Progenitor cell of endocrine pancreas (in vitro differentiated cells): ENCODE measurements around the gene GBP1. TPM values are rescaled to one million over a fixed set of nuclear protein-coding genes. Genes with fewer than 3 reads are reported as not detected.
A peak's percentile ranks its signal among the peaks of the same experiment; 100 is the strongest.
"Not testable (repeated sequence)": the region's sequence is repeated elsewhere in the genome, so short reads cannot be mapped to it uniquely, and the experiment has no call there.

ENCODE experiments used
- DNase-seq: peaks from one replicate; pipeline ENCODE4 v3.0.0; 2021; ENCODE audit warnings: low spot score; ENCODE audit not compliant: unreplicated experiment
- H3K27ac Mint-ChIP-seq: 2 replicates; pipeline ENCODE4 v1.8.0; 2021; ENCODE audit warnings: mild to moderate bottlenecking, moderate library complexity, mixed read lengths
- H3K27me3 Mint-ChIP-seq: 2 replicates; pipeline ENCODE4 v1.8.0; 2021; ENCODE audit warnings: mixed read lengths
- H3K36me3 Mint-ChIP-seq: 2 replicates; pipeline ENCODE4 v1.8.0; 2022; ENCODE audit warnings: mixed read lengths; ENCODE audit not compliant: insufficient read depth
- H3K4me1 Mint-ChIP-seq: 2 replicates; pipeline ENCODE4 v1.8.0; 2021; ENCODE audit warnings: low read depth, mixed read lengths
- H3K4me3 Mint-ChIP-seq: 2 replicates; pipeline ENCODE4 v1.8.0; 2021; ENCODE audit warnings: low read depth, mild to moderate bottlenecking, moderate library complexity, mixed read lengths
- H3K9me3 Mint-ChIP-seq: 2 replicates; pipeline ENCODE4 v1.8.0; 2021; ENCODE audit warnings: low read depth, mixed read lengths
- CTCF ChIP-seq: fragments of 200-600 bp; sonication (generic); IDR thresholded peaks from one replicate; pipeline ENCODE4 v1.5.0; 2021; ENCODE audit warnings: antibody characterized with exemption, mild to moderate bottlenecking; ENCODE audit not compliant: unreplicated experiment
- total RNA-seq: library from RNA; stranded (reverse); gene quantifications from 2 replicates; pipeline ENCODE4 v1.2.1, GENCODE V29; 2021

GBP1 gene
- total RNA-seq, 1 donor from 2014 or later = not detected

- peaks cover 3% of the 10 kb centered on the region for H3K4me1 Mint-ChIP-seq
- H3K4me3 Mint-ChIP-seq = no peak overlapping the region
- H3K27me3 Mint-ChIP-seq = no peaks in the 10 kb centered on the region
- H3K36me3 Mint-ChIP-seq = no peaks in the 10 kb centered on the region
- DNase-seq = no peak
- no peak for TF ChIP-seq CTCF
- H3K27ac Mint-ChIP-seq = no peak overlapping the region
- peaks cover 4% of the 10 kb centered on the region for H3K9me3 Mint-ChIP-seq
These were observed 25.0 kb upstream of the GBP1 start for GRCh38 chr1:89089962-89090361.

GRCh38 chr1:89088572-89088971 is 23.6 kb upstream of the GBP1 start:
- DNase-seq = no peak
- Mint-ChIP-seq H3K9me3 (no peaks in the 10 kb centered on the region), H3K4me1 (peaks cover 3% of the 10 kb centered on the region), H3K27ac (no peak overlapping the region), H3K36me3 (no peaks in the 10 kb centered on the region), H3K4me3 (no peak overlapping the region), H3K27me3 (no peaks in the 10 kb centered on the region)
- TF ChIP-seq CTCF = no peak

- H3K27ac Mint-ChIP-seq = no peak overlapping the region
- H3K27me3 Mint-ChIP-seq = no peaks in the 10 kb centered on the region
- no peak for DNase-seq
- H3K36me3 Mint-ChIP-seq = no peaks in the 10 kb centered on the region
- H3K4me3 Mint-ChIP-seq = no peak overlapping the region
- H3K4me1 Mint-ChIP-seq = peaks cover 3% of the 10 kb centered on the region
- TF ChIP-seq CTCF = no peak
- H3K9me3 Mint-ChIP-seq = no peaks in the 10 kb centered on the region
These were observed 22.2 kb upstream of the GBP1 start for GRCh38 chr1:89087241-89087640.

GRCh38 chr1:89085781-89086180 is 20.8 kb upstream of the GBP1 start:
- no peaks in the 10 kb centered on the region for H3K36me3 Mint-ChIP-seq
- no peak for TF ChIP-seq CTCF
- H3K4me1 Mint-ChIP-seq = peaks cover 3% of the 10 kb centered on the region
- H3K27ac Mint-ChIP-seq = no peak overlapping the region
- H3K9me3 Mint-ChIP-seq = no peaks in the 10 kb centered on the region
- DNase-seq = no peak
- H3K4me3 Mint-ChIP-seq = no peak overlapping the region
- H3K27me3 Mint-ChIP-seq = no peaks in the 10 kb centered on the region

- no peaks in the 10 kb centered on the region for H3K27me3 Mint-ChIP-seq
These were observed 16.0 kb upstream of the GBP1 start for GRCh38 chr1:89081005-89081404.

GRCh38 chr1:89080068-89080467 is 15.1 kb upstream of the GBP1 start:
- H3K4me1 Mint-ChIP-seq, H3K27ac Mint-ChIP-seq, H3K4me3 Mint-ChIP-seq, H3K36me3 Mint-ChIP-seq, DNase-seq, H3K27me3 Mint-ChIP-seq: not testable (repeated sequence)
- peaks cover 16% of the 10 kb centered on the region for H3K9me3 Mint-ChIP-seq

More at GRCh38 chr1:89081005-89081404, 16.0 kb upstream of the GBP1 start:
- Mint-ChIP-seq H3K27ac (no peak overlapping the region), H3K36me3 (no peaks in the 10 kb centered on the region), H3K4me1 (no peaks in the 10 kb centered on the region), H3K4me3 (no peak overlapping the region), H3K9me3 (peaks cover 15% of the 10 kb centered on the region)
- TF ChIP-seq CTCF = no peak
- no peak for DNase-seq

GRCh38 chr1:89072466-89073065 is 7.6 kb upstream of the GBP1 start:
- not testable (repeated sequence) for H3K36me3 Mint-ChIP-seq, H3K27me3 Mint-ChIP-seq, DNase-seq, H3K4me3 Mint-ChIP-seq, H3K4me1 Mint-ChIP-seq
- Mint-ChIP-seq H3K27ac (peak overlapping the region; percentile 15), H3K9me3 (peaks cover 13% of the 10 kb centered on the region)
